Measurements from ENCODE around the gene NANOS1.

The NANOS1 gene

DNA sequence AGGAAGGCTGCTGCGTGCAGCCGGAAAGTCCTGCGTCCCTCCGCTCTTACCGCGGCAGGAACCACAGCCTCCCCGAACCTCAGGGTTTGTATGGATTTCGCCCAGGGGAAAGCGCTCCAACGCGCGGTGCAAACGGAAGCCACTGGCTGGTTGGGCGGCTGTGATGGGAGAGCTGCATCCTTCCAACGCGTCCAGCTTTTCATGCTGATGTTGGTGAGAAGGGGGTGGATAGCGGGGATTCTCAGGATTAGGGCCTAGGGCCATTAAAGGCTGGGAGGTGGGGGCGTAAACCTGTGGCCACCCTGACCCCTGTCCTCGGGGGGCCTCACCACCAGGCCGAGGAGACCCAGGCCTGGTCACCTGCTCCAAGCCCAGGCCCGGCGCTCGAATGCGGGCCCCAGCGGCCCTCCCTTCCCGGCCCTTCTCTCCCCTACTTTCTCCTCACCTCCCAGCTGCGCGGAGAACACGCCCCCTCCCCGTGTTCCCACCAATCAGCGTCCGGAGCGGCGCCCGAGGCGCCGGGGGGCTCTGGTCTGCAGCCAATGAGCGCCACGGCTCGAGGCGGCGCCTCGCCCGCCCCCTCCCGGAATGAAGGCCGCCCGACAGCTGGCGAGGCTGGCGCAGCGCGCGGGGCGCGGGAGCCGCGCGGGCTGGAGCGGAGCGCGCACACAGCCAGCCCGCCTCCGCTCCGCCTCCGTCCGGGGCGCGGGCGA is 458 bp upstream of the NANOS1 start:
- no peak overlapping the region for H3K4me3 ChIP-seq (IDR thresholded peaks at IDR 0.05; ENCODE audit: insufficient read depth, low read depth, low read length)
- H3K9ac ChIP-seq, result no peak overlapping the region
- peaks cover 24% of the 10 kb centered on the region for H3K4me1 ChIP-seq (ENCODE audit: low read depth, poor library complexity, severe bottlenecking)
- H3K36me3 ChIP-seq (ENCODE audit: insufficient read depth), result peaks cover 3% of the 10 kb centered on the region; the same call in 1 of the 2 replicates
- peak overlapping the region; percentile 22; the same call in 1 of the 2 replicates for H2AFZ ChIP-seq (ENCODE audit: low read depth)
- no peak overlapping the region for H3K27ac ChIP-seq
- H4K20me1 ChIP-seq (ENCODE audit: insufficient read depth), result peaks cover 15% of the 10 kb centered on the region; the same call in 1 of the 2 replicates
- peak overlapping the region; percentile 33; the same call in 1 of the 2 replicates for H3K4me2 ChIP-seq
- H3K79me2 ChIP-seq (ENCODE audit: insufficient read depth, low read depth), result peaks cover 13% of the 10 kb centered on the region; the same call in 1 of the 2 replicates
- H3K27me3 ChIP-seq (ENCODE audit: insufficient read depth, low read depth), result no peaks in the 10 kb centered on the region
- TF ChIP-seq, protein P1, sequence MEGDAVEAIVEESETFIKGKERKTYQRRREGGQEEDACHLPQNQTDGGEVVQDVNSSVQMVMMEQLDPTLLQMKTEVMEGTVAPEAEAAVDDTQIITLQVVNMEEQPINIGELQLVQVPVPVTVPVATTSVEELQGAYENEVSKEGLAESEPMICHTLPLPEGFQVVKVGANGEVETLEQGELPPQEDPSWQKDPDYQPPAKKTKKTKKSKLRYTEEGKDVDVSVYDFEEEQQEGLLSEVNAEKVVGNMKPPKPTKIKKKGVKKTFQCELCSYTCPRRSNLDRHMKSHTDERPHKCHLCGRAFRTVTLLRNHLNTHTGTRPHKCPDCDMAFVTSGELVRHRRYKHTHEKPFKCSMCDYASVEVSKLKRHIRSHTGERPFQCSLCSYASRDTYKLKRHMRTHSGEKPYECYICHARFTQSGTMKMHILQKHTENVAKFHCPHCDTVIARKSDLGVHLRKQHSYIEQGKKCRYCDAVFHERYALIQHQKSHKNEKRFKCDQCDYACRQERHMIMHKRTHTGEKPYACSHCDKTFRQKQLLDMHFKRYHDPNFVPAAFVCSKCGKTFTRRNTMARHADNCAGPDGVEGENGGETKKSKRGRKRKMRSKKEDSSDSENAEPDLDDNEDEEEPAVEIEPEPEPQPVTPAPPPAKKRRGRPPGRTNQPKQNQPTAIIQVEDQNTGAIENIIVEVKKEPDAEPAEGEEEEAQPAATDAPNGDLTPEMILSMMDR (conservative IDR thresholded peaks at IDR 0.05; ENCODE audit: low read depth, low read length), result 0 out of 2 replicates have a peak, but pooled peaks have one; percentile 14

DNA sequence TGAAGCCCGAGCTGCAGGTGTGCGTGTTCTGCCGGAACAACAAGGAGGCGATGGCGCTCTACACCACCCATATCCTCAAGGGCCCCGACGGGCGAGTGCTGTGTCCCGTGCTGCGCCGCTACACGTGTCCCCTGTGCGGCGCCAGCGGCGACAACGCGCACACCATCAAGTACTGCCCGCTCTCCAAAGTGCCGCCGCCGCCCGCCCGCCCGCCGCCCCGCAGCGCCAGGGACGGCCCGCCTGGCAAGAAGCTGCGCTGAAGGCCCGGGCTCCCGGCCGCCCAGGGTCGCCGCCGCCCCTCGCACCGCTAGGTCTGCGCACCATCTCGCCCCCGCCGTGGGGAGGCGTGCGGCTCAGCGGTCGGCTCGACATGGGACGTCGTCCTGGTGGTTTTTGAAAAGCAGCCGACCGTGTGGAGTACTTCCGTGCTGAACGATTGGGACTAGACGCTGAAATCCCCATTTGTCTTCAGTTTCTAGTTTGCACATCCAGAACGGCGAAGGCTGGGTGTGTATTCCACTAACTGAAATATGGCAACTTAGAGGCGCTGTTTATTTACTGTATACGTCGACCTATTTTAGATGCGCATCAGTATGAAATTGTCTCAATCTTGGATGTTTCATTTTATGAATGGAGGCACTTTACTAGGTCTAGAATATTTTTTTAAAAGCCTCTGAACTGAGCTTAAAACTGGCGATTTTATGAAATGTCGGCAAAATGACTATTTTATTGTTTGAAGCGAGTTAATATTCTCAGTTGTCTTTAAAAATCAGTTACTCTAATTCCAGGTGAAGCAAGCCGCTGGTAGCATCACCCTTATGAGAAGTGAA is 1.1 kb downstream of the NANOS1 start:
- no peaks in the 10 kb centered on the region for H3K27me3 ChIP-seq (ENCODE audit: insufficient read depth, low read depth)
- peak overlapping the region; percentile 98 for H3K4me2 ChIP-seq
- peaks cover 14% of the 10 kb centered on the region; the same call in 1 of the 2 replicates for H3K79me2 ChIP-seq (ENCODE audit: insufficient read depth, low read depth)
- H4K20me1 ChIP-seq (ENCODE audit: insufficient read depth), result peaks cover 16% of the 10 kb centered on the region; the same call in 1 of the 2 replicates
- H3K27ac ChIP-seq, result peak overlapping the region; percentile 73
- H3K4me3 ChIP-seq (IDR thresholded peaks at IDR 0.05; ENCODE audit: insufficient read depth, low read depth, low read length), result no peak overlapping the region
- H3K36me3 ChIP-seq (ENCODE audit: insufficient read depth), result peaks cover 9% of the 10 kb centered on the region; the same call in 1 of the 2 replicates
- peaks cover 33% of the 10 kb centered on the region for H3K4me1 ChIP-seq (ENCODE audit: low read depth, poor library complexity, severe bottlenecking)
- peak overlapping the region; percentile 48 for H2AFZ ChIP-seq (ENCODE audit: low read depth)
- peak overlapping the region; percentile 60 for H3K9ac ChIP-seq
- TF ChIP-seq, protein P1 (conservative IDR thresholded peaks at IDR 0.05; ENCODE audit: low read depth, low read length), result no peak

DNA sequence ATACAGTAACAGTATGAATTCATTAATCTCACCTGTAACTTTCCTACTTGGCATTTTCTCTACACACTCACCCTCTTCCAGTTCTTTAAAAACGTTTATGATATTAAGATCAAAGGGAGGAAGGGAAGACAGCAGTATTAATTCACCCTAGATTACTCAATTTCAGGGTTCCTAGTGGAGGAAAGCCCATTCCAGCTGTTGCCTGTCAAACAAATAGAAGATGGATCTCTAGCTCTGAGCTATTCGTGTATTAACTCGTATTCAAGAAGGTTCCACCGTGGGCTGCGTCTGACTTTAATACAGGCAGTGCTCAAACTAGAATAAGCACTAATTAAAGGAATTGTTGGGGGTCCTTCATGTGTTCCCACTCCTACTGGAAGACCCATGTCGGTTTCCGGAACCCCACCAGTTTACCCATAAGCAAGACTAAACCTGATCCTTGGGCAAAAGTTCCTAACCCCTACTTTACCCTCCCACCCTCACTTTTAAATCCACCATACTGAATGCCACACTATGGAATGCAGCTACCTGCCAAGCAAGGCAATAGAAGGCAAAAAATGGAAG is 2.1 kb downstream of the NANOS1 start:
- Histone ChIP-seq H4K20me1 (ENCODE audit: insufficient read depth) (peaks cover 16% of the 10 kb centered on the region; the same call in 1 of the 2 replicates), H3K9ac (peak overlapping the region; percentile 60; the same call in 1 of the 2 replicates), H2AFZ (ENCODE audit: low read depth) (no peak overlapping the region), H3K27me3 (ENCODE audit: insufficient read depth, low read depth) (no peaks in the 10 kb centered on the region), H3K36me3 (ENCODE audit: insufficient read depth) (peaks cover 17% of the 10 kb centered on the region), H3K4me3 (IDR thresholded peaks at IDR 0.05; ENCODE audit: insufficient read depth, low read depth, low read length) (no peak overlapping the region), H3K4me2 (peak overlapping the region; percentile 98), H3K4me1 (ENCODE audit: low read depth, poor library complexity, severe bottlenecking) (peaks cover 33% of the 10 kb centered on the region), H3K79me2 (ENCODE audit: insufficient read depth, low read depth) (peaks cover 22% of the 10 kb centered on the region; the same call in 1 of the 2 replicates), H3K27ac (peak overlapping the region; percentile 73; the same call in 1 of the 2 replicates)
- TF ChIP-seq, protein P1 (conservative IDR thresholded peaks at IDR 0.05; ENCODE audit: low read depth, low read length), result no peak

DNA sequence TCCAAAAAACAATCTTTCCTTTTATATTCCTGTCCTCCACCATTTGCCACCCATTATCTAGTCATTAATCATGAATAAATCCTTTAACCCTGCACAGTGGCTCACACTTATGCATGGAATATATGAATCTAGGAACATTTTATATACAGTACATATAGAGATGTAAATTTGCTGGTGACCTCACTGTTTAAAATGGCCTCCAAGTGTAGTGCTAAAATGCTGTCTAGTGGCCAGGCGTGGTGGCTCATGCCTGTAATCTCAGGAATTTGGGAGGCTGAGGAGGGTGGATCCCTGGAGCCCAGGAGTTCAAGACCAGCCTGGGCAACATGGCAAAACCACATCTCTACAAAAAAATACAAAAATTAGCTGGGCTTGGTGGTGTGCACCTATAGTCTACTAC is 9.6 kb downstream of the NANOS1 start:
- H3K27ac ChIP-seq, result no peak overlapping the region
- no peaks in the 10 kb centered on the region for H3K27me3 ChIP-seq (ENCODE audit: insufficient read depth, low read depth)
- H3K4me1 ChIP-seq (ENCODE audit: low read depth, poor library complexity, severe bottlenecking), result peaks cover 13% of the 10 kb centered on the region
- no peak overlapping the region for H2AFZ ChIP-seq (ENCODE audit: low read depth)
- peaks cover 73% of the 10 kb centered on the region for H3K79me2 ChIP-seq (ENCODE audit: insufficient read depth, low read depth)
- H3K4me3 ChIP-seq (IDR thresholded peaks at IDR 0.05; ENCODE audit: insufficient read depth, low read depth, low read length), result no peak overlapping the region
- peaks cover 35% of the 10 kb centered on the region for H3K36me3 ChIP-seq (ENCODE audit: insufficient read depth)
- H4K20me1 ChIP-seq (ENCODE audit: insufficient read depth), result peaks cover 15% of the 10 kb centered on the region; the same call in 1 of the 2 replicates
- no peak overlapping the region for H3K9ac ChIP-seq
- TF ChIP-seq, protein P1 (conservative IDR thresholded peaks at IDR 0.05; ENCODE audit: low read depth, low read length), result no peak
- no peak overlapping the region for H3K4me2 ChIP-seq

Measured in KMS-11 (cell line).